GM12892 (cell line): ENCODE results near the gene HOXC4.

Experiments
- POLR2A ChIP-seq: IDR thresholded peaks from 2 replicates; pipeline ENCODE4 v1.6.1; 2011; ENCODE audit warnings: low read depth, low read length, control low read depth
- POLR2AphosphoS5 ChIP-seq: IDR thresholded peaks from 2 replicates; pipeline ENCODE4 v1.6.1; 2011; ENCODE audit warnings: low read depth, low read length, control low read depth
- TAF1 ChIP-seq: IDR thresholded peaks from 2 replicates; pipeline ENCODE4 v1.6.1; 2011; ENCODE audit warnings: low read depth, mild to moderate bottlenecking, control low read depth, low read length, borderline replicate concordance

GRCh38 chr12:54053003-54053750 lies 458 bp upstream of the HOXC4 start:
- peak; percentile 83 for TF ChIP-seq POLR2A
- TF ChIP-seq POLR2AphosphoS5: peak; percentile 90
- peak; percentile 63; the same call in 1 of the 2 replicates for TF ChIP-seq TAF1
